SK-N-SH treated with all-trans-retinoic acid at 6 μM for 48 hours (cell line): ENCODE results near the gene NFIA.

Experiments
- ARNTL ChIP-seq: fragments of 450-650 bp; formaldehyde crosslinking; IDR thresholded peaks from 2 replicates; pipeline ENCODE4 v1.5.0; 2020; ENCODE audit warnings: low read depth, mild to moderate bottlenecking, moderate library complexity, borderline replicate concordance
- BACH2 ChIP-seq: fragments of 250-450 bp; sonication (Bioruptor Pico); IDR thresholded peaks from 2 replicates; pipeline ENCODE4 v1.9.0; 2021; ENCODE audit warnings: mild to moderate bottlenecking, borderline replicate concordance
- CSDC2 ChIP-seq: fragments of 250-450 bp; sonication (Bioruptor Pico); IDR thresholded peaks from 2 replicates; pipeline ENCODE4 v1.5.0; 2020; ENCODE audit warnings: mild to moderate bottlenecking, moderate library complexity
- ISL1 ChIP-seq: fragments of 250-450 bp; sonication (Bioruptor Pico); IDR thresholded peaks from 2 replicates; pipeline ENCODE4 v2.1.2; 2022; ENCODE audit warnings: mild to moderate bottlenecking, moderate library complexity
- PPARA ChIP-seq: fragments of 250-450 bp; sonication (Bioruptor Pico); IDR thresholded peaks from 2 replicates; pipeline ENCODE4 v1.5.0; 2020; ENCODE audit warnings: mild to moderate bottlenecking, borderline replicate concordance
- TCF4 ChIP-seq: fragments of 250-450 bp; sonication (Bioruptor Pico); IDR thresholded peaks from 2 replicates; pipeline ENCODE4 v1.8.0; 2021; ENCODE audit warnings: mild to moderate bottlenecking, moderate library complexity, borderline replicate concordance
- ZC3H10 ChIP-seq: fragments of 250-450 bp; sonication (Bioruptor Pico); IDR thresholded peaks from 2 replicates; pipeline ENCODE4 v1.5.1; 2021; ENCODE audit warnings: mild to moderate bottlenecking, moderate library complexity
- ZNF565 ChIP-seq: fragments of 450-650 bp; formaldehyde crosslinking; conservative IDR thresholded peaks from 2 replicates; pipeline ENCODE4 v1.5.0; 2020; ENCODE audit warnings: low read depth, mild to moderate bottlenecking, moderate library complexity
- ZNF70 ChIP-seq: fragments of 450-650 bp; formaldehyde crosslinking; IDR thresholded peaks from 2 replicates; pipeline ENCODE4 v1.5.0; 2020; ENCODE audit warnings: mild to moderate bottlenecking, moderate library complexity
- ZNF8 ChIP-seq: fragments of 450-650 bp; formaldehyde crosslinking; IDR thresholded peaks from 2 replicates; pipeline ENCODE4 v1.5.0; 2020; ENCODE audit warnings: mild to moderate bottlenecking, moderate library complexity
- TF ChIP-seq, protein P1 (sequence below): fragments of 250-450 bp; sonication (Bioruptor Pico); IDR thresholded peaks from 2 replicates; pipeline ENCODE4 v1.8.0; 2020; ENCODE audit warnings: mild to moderate bottlenecking, moderate library complexity, borderline replicate concordance
- TF ChIP-seq, protein P2 (sequence below): fragments of 250-450 bp; sonication (Bioruptor Pico); IDR thresholded peaks from 2 replicates; pipeline ENCODE4 v1.5.0; 2020; ENCODE audit warnings: mild to moderate bottlenecking, moderate library complexity
- TF ChIP-seq, protein P3 (sequence below): fragments of 250-450 bp; sonication (Bioruptor Pico); IDR thresholded peaks from 2 replicates; pipeline ENCODE4 v1.5.1; 2020; ENCODE audit warnings: low read depth, mild to moderate bottlenecking, moderate library complexity

DNA sequence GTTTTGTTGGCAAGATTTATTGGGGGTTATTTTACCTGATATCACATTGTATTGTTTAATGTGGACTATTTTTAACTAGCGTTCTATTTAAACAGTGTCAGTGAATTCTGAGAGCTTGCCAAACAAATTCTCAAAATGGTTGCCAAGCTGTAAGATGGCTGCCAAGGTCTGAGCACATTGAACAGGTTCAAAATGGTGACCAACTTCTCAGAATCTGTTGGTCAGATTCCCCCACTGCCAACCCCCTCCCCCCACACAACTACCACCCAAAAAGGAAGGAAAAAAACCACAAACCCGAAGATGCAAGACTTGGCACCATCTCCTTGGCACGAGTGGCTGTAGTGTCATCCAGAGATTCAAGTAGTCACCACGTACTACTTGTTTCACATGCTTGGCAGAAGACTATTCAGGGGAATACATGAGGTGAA, 159.1 kb downstream of the NFIA start:
- TF ChIP-seq BACH2 (CRISPR knock-in tag) (no peak), ZNF565 (CRISPR knock-in tag) (no peak), ZNF8 (CRISPR knock-in tag) (no peak), ARNTL (CRISPR knock-in tag) (no peak), ZNF70 (no peak), PPARA (CRISPR knock-in tag) (no peak), ZC3H10 (CRISPR knock-in tag) (no peak), TCF4 (CRISPR knock-in tag) (no peak), ISL1 (CRISPR knock-in tag) (no peak), CSDC2 (CRISPR knock-in tag) (no peak)
- TF ChIP-seq, protein P1, sequence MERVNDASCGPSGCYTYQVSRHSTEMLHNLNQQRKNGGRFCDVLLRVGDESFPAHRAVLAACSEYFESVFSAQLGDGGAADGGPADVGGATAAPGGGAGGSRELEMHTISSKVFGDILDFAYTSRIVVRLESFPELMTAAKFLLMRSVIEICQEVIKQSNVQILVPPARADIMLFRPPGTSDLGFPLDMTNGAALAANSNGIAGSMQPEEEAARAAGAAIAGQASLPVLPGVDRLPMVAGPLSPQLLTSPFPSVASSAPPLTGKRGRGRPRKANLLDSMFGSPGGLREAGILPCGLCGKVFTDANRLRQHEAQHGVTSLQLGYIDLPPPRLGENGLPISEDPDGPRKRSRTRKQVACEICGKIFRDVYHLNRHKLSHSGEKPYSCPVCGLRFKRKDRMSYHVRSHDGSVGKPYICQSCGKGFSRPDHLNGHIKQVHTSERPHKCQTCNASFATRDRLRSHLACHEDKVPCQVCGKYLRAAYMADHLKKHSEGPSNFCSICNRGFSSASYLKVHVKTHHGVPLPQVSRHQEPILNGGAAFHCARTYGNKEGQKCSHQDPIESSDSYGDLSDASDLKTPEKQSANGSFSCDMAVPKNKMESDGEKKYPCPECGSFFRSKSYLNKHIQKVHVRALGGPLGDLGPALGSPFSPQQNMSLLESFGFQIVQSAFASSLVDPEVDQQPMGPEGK (CRISPR knock-in tag), result no peak
- TF ChIP-seq, protein P2, sequence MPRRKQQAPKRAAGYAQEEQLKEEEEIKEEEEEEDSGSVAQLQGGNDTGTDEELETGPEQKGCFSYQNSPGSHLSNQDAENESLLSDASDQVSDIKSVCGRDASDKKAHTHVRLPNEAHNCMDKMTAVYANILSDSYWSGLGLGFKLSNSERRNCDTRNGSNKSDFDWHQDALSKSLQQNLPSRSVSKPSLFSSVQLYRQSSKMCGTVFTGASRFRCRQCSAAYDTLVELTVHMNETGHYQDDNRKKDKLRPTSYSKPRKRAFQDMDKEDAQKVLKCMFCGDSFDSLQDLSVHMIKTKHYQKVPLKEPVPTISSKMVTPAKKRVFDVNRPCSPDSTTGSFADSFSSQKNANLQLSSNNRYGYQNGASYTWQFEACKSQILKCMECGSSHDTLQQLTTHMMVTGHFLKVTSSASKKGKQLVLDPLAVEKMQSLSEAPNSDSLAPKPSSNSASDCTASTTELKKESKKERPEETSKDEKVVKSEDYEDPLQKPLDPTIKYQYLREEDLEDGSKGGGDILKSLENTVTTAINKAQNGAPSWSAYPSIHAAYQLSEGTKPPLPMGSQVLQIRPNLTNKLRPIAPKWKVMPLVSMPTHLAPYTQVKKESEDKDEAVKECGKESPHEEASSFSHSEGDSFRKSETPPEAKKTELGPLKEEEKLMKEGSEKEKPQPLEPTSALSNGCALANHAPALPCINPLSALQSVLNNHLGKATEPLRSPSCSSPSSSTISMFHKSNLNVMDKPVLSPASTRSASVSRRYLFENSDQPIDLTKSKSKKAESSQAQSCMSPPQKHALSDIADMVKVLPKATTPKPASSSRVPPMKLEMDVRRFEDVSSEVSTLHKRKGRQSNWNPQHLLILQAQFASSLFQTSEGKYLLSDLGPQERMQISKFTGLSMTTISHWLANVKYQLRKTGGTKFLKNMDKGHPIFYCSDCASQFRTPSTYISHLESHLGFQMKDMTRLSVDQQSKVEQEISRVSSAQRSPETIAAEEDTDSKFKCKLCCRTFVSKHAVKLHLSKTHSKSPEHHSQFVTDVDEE (CRISPR knock-in tag), result no peak
- TF ChIP-seq, protein P3, sequence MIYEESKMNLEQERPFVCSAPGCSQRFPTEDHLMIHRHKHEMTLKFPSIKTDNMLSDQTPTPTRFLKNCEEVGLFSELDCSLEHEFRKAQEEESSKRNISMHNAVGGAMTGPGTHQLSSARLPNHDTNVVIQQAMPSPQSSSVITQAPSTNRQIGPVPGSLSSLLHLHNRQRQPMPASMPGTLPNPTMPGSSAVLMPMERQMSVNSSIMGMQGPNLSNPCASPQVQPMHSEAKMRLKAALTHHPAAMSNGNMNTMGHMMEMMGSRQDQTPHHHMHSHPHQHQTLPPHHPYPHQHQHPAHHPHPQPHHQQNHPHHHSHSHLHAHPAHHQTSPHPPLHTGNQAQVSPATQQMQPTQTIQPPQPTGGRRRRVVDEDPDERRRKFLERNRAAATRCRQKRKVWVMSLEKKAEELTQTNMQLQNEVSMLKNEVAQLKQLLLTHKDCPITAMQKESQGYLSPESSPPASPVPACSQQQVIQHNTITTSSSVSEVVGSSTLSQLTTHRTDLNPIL, result no peak
